ENCODE measurements around the gene RAPH1.

DNA sequence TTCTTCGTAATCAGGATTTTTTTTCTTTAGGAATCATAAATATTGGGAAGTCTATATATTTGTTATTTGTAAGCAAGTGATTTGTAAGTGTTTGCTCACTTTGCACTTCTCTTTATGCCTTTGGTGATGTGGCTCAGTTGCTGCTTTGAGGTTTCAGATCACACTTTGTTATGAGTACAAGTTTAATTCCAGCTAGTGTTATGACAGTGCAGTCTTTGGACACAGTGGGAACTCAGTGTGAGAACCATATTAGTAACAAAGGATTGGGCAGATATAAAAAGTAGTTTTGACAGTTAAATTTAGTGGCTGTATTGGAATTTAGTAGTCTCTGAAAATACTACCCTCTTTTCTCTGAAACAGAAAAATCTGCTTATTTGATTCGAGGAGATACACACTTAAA lies 139.2 kb downstream of the RAPH1 start:
- no peak for TF ChIP-seq YY2 (tag by site-specific recombination; IDR thresholded peaks at IDR 0.05)
- no peak for TF ChIP-seq ZNF140 (tag by site-specific recombination; IDR thresholded peaks at IDR 0.05)
- no peak for TF ChIP-seq ZNF785 (tag by site-specific recombination; IDR thresholded peaks at IDR 0.05)
- no peak for TF ChIP-seq ZNF776 (tag by site-specific recombination; IDR thresholded peaks at IDR 0.05; ENCODE audit: borderline replicate concordance)
- no peak for TF ChIP-seq MEIS1 (CRISPR knock-in tag; IDR thresholded peaks at IDR 0.05; ENCODE audit: borderline replicate concordance)
- TF ChIP-seq, protein P1, sequence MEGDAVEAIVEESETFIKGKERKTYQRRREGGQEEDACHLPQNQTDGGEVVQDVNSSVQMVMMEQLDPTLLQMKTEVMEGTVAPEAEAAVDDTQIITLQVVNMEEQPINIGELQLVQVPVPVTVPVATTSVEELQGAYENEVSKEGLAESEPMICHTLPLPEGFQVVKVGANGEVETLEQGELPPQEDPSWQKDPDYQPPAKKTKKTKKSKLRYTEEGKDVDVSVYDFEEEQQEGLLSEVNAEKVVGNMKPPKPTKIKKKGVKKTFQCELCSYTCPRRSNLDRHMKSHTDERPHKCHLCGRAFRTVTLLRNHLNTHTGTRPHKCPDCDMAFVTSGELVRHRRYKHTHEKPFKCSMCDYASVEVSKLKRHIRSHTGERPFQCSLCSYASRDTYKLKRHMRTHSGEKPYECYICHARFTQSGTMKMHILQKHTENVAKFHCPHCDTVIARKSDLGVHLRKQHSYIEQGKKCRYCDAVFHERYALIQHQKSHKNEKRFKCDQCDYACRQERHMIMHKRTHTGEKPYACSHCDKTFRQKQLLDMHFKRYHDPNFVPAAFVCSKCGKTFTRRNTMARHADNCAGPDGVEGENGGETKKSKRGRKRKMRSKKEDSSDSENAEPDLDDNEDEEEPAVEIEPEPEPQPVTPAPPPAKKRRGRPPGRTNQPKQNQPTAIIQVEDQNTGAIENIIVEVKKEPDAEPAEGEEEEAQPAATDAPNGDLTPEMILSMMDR (tag by site-specific recombination; IDR thresholded peaks at IDR 0.05): no peak
- TF ChIP-seq EGR2 (tag by site-specific recombination; IDR thresholded peaks at IDR 0.05; ENCODE audit: low read depth): no peak
- TF ChIP-seq ZNF707 (tag by site-specific recombination; IDR thresholded peaks at IDR 0.05): no peak

Data from HEK293 (cell line).